Thoracic aorta (tissue), 2 donors: ENCODE measurements around the gene DERL2. TPM values are rescaled to one million over a fixed set of nuclear protein-coding genes. Genes with fewer than 3 reads are reported as not detected.
A peak's percentile ranks its signal among the peaks of the same experiment; 100 is the strongest.

ENCODE experiments used
- ATAC-seq: fragments of 150-250 bp; one replicate; pipeline ENCODE4 v1.8.0; 2017; ENCODE audit warnings: low read depth; ENCODE audit not compliant: insufficient number of reproducible peaks, low FRiP score
- DNase-seq: peaks from one replicate; pipeline ENCODE4 v3.0.0-alpha.2; 2020; ENCODE audit warnings: low spot score
- H3K27ac ChIP-seq, 2 donors: fragments of 200-600 bp; sonication (generic); 1 replicate in 1 of 2; 2 replicates in 1 of 2; pipeline ENCODE4 v1.5.1; 2016; ENCODE audit warnings: mild to moderate bottlenecking in 2 of 2, moderate library complexity in 2 of 2
- H3K27me3 ChIP-seq: fragments of 200-600 bp; sonication (generic); replicated peaks from 2 replicates; pipeline ENCODE4 v1.6.0; 2016; ENCODE audit warnings: mild to moderate bottlenecking; ENCODE audit not compliant: insufficient read depth
- H3K36me3 ChIP-seq: fragments of 200-600 bp; sonication (generic); one replicate; pipeline ENCODE4 v1.5.1; 2016
- H3K4me1 ChIP-seq, 2 donors: fragments of 200-600 bp; sonication (generic); 1 replicate in 1 of 2; 2 replicates in 1 of 2; pipeline versions ENCODE4 v1.5.1 to v1.6.0; 2016; ENCODE audit warnings: low read depth in 2 of 2, mild to moderate bottlenecking in 1 of 2; ENCODE audit not compliant: control insufficient read depth in 1 of 2
- H3K4me3 ChIP-seq: fragments of 200-600 bp; sonication (generic); 2 replicates; pipeline ENCODE4 v1.5.1; 2016; ENCODE audit warnings: mild to moderate bottlenecking
- H3K9me3 ChIP-seq: fragments of 200-600 bp; sonication (generic); 2 replicates; pipeline ENCODE4 v1.5.1; 2016
- total RNA-seq, 2 donors: library from RNA; depleted of rRNA; stranded (reverse); fragments of >200 nt; gene quantifications; one replicate each; pipeline versions ENCODE4 v1.1.0 to v1.2.3, GENCODE V29; 2016
- TF ChIP-seq, protein P1 (sequence below): fragments of 200-600 bp; sonication (generic); IDR thresholded peaks from one replicate; pipeline ENCODE4 v1.5.1; 2019; ENCODE audit warnings: antibody characterized with exemption

Gene DERL2
- total RNA-seq, 2 donors from 2014 or later, result 12.5 to 56.1 TPM

DNA sequence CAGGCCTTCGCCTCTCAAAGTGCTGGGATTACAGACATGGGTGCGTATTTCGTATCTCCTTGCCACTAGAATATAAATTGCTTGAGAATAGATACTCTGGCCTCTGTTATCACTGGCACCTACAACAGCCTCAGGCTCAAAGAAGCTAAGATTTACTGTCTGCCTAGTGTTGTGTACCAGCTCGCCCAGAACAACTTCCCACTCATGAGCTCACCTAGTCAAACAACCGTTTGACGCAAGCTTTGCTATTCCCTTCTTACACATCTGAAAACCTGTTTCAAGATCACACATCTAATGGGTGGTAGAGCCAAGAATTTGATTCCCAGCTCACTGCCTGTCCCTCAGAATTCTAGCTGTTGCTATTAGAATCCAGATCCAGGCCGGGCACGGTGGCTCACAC lies 24.8 kb upstream of the DERL2 start:
- DNase-seq, result no peak
- Histone ChIP-seq H3K4me1 (no peaks in the 10 kb centered on the region), H3K36me3 (peaks cover 4% of the 10 kb centered on the region), H3K9me3 (no peaks in the 10 kb centered on the region), H3K4me3 (no peak overlapping the region), H3K27ac (no peak overlapping the region), H3K27me3 (no peaks in the 10 kb centered on the region)
- TF ChIP-seq, protein P1, sequence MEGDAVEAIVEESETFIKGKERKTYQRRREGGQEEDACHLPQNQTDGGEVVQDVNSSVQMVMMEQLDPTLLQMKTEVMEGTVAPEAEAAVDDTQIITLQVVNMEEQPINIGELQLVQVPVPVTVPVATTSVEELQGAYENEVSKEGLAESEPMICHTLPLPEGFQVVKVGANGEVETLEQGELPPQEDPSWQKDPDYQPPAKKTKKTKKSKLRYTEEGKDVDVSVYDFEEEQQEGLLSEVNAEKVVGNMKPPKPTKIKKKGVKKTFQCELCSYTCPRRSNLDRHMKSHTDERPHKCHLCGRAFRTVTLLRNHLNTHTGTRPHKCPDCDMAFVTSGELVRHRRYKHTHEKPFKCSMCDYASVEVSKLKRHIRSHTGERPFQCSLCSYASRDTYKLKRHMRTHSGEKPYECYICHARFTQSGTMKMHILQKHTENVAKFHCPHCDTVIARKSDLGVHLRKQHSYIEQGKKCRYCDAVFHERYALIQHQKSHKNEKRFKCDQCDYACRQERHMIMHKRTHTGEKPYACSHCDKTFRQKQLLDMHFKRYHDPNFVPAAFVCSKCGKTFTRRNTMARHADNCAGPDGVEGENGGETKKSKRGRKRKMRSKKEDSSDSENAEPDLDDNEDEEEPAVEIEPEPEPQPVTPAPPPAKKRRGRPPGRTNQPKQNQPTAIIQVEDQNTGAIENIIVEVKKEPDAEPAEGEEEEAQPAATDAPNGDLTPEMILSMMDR, result no peak
- no peak for ATAC-seq

DNA sequence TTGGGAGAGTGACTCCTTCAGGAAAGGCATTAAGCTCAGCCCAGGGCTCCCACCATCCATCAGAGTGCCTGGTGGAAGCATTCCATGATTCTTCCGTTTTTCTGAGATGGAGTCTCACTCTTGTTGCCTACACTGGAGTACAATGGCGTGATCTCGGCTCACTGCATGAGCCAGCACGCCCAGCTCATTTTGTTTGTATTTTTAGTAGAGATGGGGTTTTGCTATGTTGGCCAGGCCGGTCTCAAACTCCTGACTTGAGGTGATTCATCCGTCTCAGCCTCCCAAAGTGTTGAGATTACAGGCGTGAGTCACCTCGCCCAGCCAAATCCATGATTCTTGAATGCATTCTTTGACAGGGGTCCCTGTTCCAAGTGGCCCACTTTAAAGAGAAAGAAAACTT lies 23.5 kb upstream of the DERL2 start:
- Histone ChIP-seq H3K4me3 (no peak overlapping the region), H3K36me3 (peaks cover 10% of the 10 kb centered on the region), H3K27me3 (no peaks in the 10 kb centered on the region), H3K9me3 (no peaks in the 10 kb centered on the region), H3K27ac (no peak overlapping the region), H3K4me1 (no peaks in the 10 kb centered on the region)
- DNase-seq (no peak), ATAC-seq (no peak)
- TF ChIP-seq, protein P1, result no peak

DNA sequence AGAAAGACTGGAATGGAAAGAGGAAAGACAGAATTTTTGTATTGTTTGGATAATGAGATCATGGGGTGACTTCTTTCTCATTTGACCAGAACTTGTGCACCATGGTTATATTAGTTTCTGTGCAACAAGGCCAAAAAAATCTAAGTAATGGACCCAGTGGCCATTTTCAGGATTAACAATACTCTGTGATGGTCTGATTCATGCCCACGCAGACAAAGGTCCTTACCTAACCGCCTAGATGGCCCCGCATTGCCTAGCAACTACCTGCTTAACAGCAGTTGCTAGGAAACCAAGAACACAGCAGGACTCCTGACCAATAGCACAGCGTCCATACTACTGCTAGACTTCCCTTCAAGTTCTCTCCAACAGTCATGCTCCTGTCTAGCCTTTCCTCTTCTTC lies 22.8 kb upstream of the DERL2 start:
- peaks cover 6% of the 10 kb centered on the region for H3K36me3 ChIP-seq
- TF ChIP-seq, protein P1, result no peak
- no peak overlapping the region for H3K27ac ChIP-seq
- H3K4me1 ChIP-seq, result no peaks in the 10 kb centered on the region
- no peak for DNase-seq
- no peaks in the 10 kb centered on the region for H3K27me3 ChIP-seq
- H3K4me3 ChIP-seq, result no peak overlapping the region
- no peaks in the 10 kb centered on the region for H3K9me3 ChIP-seq
- no peak for ATAC-seq

DNA sequence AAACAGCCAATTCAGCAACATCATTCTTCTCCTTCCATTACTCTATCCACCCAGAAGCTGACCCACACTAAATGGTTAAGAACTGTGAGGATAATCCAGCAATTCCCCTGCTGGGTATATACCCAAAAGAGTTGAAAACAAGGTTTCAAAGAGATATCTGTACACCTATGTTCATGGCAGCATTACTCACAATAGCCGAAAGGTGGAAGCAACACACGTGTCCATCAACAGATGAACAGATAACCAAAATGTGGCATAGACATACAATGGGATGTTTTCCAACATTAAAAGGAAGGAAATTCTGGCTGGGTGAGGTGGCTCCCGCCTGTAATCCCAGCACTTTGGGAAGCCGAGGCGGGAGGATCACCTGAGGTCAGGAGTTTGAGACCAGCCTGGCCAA lies 20.3 kb upstream of the DERL2 start:
- no peak overlapping the region for H3K27ac ChIP-seq
- ATAC-seq (no peak), DNase-seq (no peak)
- H3K9me3 ChIP-seq, result no peaks in the 10 kb centered on the region
- TF ChIP-seq, protein P1, result no peak
- H3K27me3 ChIP-seq, result no peaks in the 10 kb centered on the region
- peaks cover 6% of the 10 kb centered on the region for H3K36me3 ChIP-seq
- no peaks in the 10 kb centered on the region for H3K4me1 ChIP-seq
- H3K4me3 ChIP-seq, result no peak overlapping the region

DNA sequence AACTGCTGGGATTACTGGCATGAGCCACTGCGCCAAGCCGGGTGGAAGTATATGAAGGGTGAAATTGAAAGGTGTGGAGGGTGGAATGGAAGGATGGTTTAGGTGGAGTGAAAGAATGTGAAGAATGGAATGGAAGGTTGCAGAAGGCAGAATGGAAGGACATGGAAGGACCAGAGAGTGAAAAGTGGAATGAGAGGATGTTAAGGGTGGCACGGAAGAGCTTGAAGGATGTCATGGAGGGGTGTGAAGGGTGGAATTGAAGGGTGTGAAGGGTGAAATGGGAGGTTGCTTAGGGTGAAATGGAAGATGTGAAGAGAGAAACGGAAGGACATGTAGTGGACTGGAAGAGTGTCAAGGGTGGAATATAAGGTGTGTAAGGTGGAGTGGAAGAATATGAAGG lies 16.6 kb upstream of the DERL2 start:
- no peaks in the 10 kb centered on the region for H3K27me3 ChIP-seq
- H3K27ac ChIP-seq, result no peak overlapping the region
- H3K9me3 ChIP-seq, result no peaks in the 10 kb centered on the region
- no peak for DNase-seq
- peak; percentile 27 for ATAC-seq
- TF ChIP-seq, protein P1, result no peak
- H3K36me3 ChIP-seq, result peaks cover 6% of the 10 kb centered on the region
- H3K4me3 ChIP-seq, result no peak overlapping the region
- peaks cover 4 to 13% of the 10 kb centered on the region in 2 donors for H3K4me1 ChIP-seq
